A673 (cell line): ENCODE data around the gene SNX13. TPM values are rescaled to one million over a fixed set of nuclear protein-coding genes. Genes with fewer than 3 reads are reported as not detected.

Experiments used
- BruUV-seq: library from RNA; stranded (reverse); fragments of 400-500 nt; replicated peaks from 2 replicates; lab custom pipeline; 2021; lab: Mats Ljungman, UMichigan
- CTCF ChIA-PET: fragments of 300-600 bp; sonication (Branson Sonifier 250); formaldehyde crosslinking; loops from one replicate; lab custom pipeline; 2022; ENCODE audit warnings: antibody characterized with exemption; lab: Charles Lee
- POLR2A ChIA-PET: fragments of 300-600 bp; sonication (Branson Sonifier 250); formaldehyde crosslinking; loops from one replicate; lab custom pipeline; 2022; ENCODE audit warnings: antibody characterized with exemption; ENCODE audit not compliant: low non-redundant PET; lab: Charles Lee
- DNase-seq: peaks from one replicate; pipeline ENCODE4 v3.0.0-alpha.2; 2015; ENCODE audit warnings: low spot score
- H3K27ac ChIP-seq: fragments of 200-600 bp; sonication (generic); 2 replicates; pipeline ENCODE4 v1.5.1; 2016; ENCODE audit warnings: mixed run types, low read depth, mild to moderate bottlenecking, mixed read lengths, antibody characterized with exemption, low read length; ENCODE audit not compliant: poor library complexity, severe bottlenecking
- H3K27me3 ChIP-seq: fragments of 200-600 bp; sonication (generic); replicated peaks from 2 replicates; pipeline ENCODE4 v1.6.1; 2017; ENCODE audit warnings: mixed run types, low read depth, mild to moderate bottlenecking, mixed read lengths, antibody characterized with exemption, low read length; ENCODE audit not compliant: insufficient read depth, poor library complexity
- H3K36me3 ChIP-seq: fragments of 200-600 bp; sonication (generic); 2 replicates; pipeline ENCODE4 v1.6.1; 2016; ENCODE audit warnings: mixed run types, mild to moderate bottlenecking, mixed read lengths, antibody characterized with exemption, low read length; ENCODE audit not compliant: insufficient read depth, poor library complexity, severe bottlenecking
- H3K4me1 ChIP-seq: fragments of 200-600 bp; sonication (generic); 2 replicates; pipeline ENCODE4 v1.6.1; 2017; ENCODE audit warnings: mixed run types, mild to moderate bottlenecking, mixed read lengths, antibody characterized with exemption, low read length; ENCODE audit not compliant: insufficient read depth, poor library complexity, severe bottlenecking
- H3K4me3 ChIP-seq: fragments of 200-600 bp; sonication (generic); 2 replicates; pipeline ENCODE4 v1.5.1; 2016; ENCODE audit warnings: low read depth, mixed run types, mild to moderate bottlenecking, mixed read lengths, low read length; ENCODE audit not compliant: poor library complexity, severe bottlenecking
- H3K9me3 ChIP-seq: fragments of 200-600 bp; sonication (generic); 2 replicates; pipeline ENCODE4 v1.6.1; 2016; ENCODE audit warnings: mixed run types, low read depth, mild to moderate bottlenecking, mixed read lengths, antibody characterized with exemption, low read length; ENCODE audit not compliant: poor library complexity, severe bottlenecking
- EZH2 ChIP-seq: fragments of 200-600 bp; sonication (generic); IDR thresholded peaks from 2 replicates; pipeline ENCODE4 v1.6.1; 2017; ENCODE audit warnings: borderline replicate concordance, low read depth, mild to moderate bottlenecking, mixed read lengths, antibody characterized with exemption, low read length; ENCODE audit not compliant: poor library complexity, severe bottlenecking
- intact Hi-C: fragments of 100-400 bp; cut with micrococcal nuclease; formaldehyde crosslinking; loops from one replicate; pipeline ENCODE4 v1.10.0; 2022; ENCODE audit not compliant: unreplicated experiment
- total RNA-seq: library from RNA; stranded (reverse); gene quantifications from 2 replicates; pipeline ENCODE4 v1.2.3, GENCODE V29; 2021
- TF ChIP-seq, protein P1 (sequence below): fragments of 300-800, 200-600 bp; sonication (generic); conservative IDR thresholded peaks from 2 replicates; pipeline ENCODE4 v1.5.1; 2017; ENCODE audit warnings: low read depth, mild to moderate bottlenecking, antibody characterized with exemption, low read length, moderate library complexity, mixed read lengths

Gene SNX13
- total RNA-seq, 1 experiment from 2014 or later, result 31.2 TPM

DNA sequence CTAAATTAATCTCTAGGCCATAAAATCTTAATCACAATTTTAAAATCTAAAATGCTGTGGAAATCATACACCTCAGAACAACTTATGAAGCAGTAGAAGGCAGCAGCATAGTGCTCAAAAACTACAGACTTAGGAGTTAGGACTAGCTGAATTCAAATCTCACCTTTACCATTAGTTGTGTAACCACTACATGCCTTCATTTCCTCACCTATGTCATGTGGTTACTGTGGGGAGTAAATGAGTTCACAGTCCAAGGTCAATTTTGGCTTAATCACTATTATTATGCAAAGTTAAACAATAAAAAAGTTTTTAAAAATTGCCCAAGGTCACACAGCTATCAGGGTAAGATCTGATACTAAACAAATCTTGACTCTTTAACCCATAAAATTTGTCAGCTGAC is 37.0 kb downstream of the SNX13 start:
- CTCF ChIA-PET, result no interaction called here
- POLR2A ChIA-PET, result no interaction called here
- intact Hi-C loops, result no loop called here

GRCh38 chr7:17902599-17902998 is 37.7 kb downstream of the SNX13 start:
- no peaks in the 10 kb centered on the region for H3K9me3 ChIP-seq
- CTCF ChIA-PET, result no interaction called here

More for the DNA sequence above, 37.0 kb downstream of the SNX13 start:
- H3K36me3 ChIP-seq, result no peaks in the 10 kb centered on the region
- H3K9me3 ChIP-seq, result no peaks in the 10 kb centered on the region
- no TSS peak for BruUV-seq
- no peak for TF ChIP-seq EZH2
- TF ChIP-seq, protein P1, sequence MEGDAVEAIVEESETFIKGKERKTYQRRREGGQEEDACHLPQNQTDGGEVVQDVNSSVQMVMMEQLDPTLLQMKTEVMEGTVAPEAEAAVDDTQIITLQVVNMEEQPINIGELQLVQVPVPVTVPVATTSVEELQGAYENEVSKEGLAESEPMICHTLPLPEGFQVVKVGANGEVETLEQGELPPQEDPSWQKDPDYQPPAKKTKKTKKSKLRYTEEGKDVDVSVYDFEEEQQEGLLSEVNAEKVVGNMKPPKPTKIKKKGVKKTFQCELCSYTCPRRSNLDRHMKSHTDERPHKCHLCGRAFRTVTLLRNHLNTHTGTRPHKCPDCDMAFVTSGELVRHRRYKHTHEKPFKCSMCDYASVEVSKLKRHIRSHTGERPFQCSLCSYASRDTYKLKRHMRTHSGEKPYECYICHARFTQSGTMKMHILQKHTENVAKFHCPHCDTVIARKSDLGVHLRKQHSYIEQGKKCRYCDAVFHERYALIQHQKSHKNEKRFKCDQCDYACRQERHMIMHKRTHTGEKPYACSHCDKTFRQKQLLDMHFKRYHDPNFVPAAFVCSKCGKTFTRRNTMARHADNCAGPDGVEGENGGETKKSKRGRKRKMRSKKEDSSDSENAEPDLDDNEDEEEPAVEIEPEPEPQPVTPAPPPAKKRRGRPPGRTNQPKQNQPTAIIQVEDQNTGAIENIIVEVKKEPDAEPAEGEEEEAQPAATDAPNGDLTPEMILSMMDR, result no peak
- H3K27me3 ChIP-seq, result no peaks in the 10 kb centered on the region
- H3K4me1 ChIP-seq, result no peaks in the 10 kb centered on the region
- H3K27ac ChIP-seq, result no peak overlapping the region
- H3K4me3 ChIP-seq, result no peak overlapping the region
- no peak for DNase-seq

DNA sequence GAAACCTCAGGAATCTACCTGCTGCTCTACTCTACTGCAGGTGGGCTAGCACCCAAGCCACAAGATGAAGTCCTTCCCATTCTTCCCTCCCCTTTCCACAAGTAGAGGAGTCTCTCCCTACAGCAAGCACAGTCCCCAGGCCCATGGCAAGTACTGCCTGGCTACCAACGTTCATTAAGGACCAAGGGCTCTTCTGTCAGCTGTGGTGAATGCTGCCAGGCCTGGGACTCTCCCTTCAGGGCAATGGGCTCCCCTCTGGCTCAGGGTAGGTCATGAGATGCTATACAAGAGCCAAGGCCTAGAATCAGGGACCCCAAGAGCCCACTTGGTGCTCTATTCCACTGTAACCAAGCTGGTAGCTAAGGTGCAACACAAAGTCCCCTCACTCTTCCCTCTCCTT is 39.8 kb downstream of the SNX13 start:
- no peak for DNase-seq
- no TSS peak for BruUV-seq
- Histone ChIP-seq H3K4me1 (no peaks in the 10 kb centered on the region), H3K36me3 (no peaks in the 10 kb centered on the region), H3K9me3 (no peaks in the 10 kb centered on the region), H3K27ac (no peak overlapping the region), H3K4me3 (no peak overlapping the region), H3K27me3 (no peaks in the 10 kb centered on the region)
- CTCF ChIA-PET, result no interaction called here
- POLR2A ChIA-PET, result no interaction called here
- TF ChIP-seq, protein P1, result no peak
- TF ChIP-seq EZH2, result no peak
- intact Hi-C loops, result no loop called here

More at GRCh38 chr7:17902599-17902998, 37.7 kb downstream of the SNX13 start:
- TF ChIP-seq EZH2, result no peak
- TF ChIP-seq, protein P1, result no peak
- H3K4me1 ChIP-seq, result no peaks in the 10 kb centered on the region
- H3K27ac ChIP-seq, result no peak overlapping the region
- POLR2A ChIA-PET, result no interaction called here
- no peaks in the 10 kb centered on the region for H3K27me3 ChIP-seq
- no peak for DNase-seq
- intact Hi-C loops, result no loop called here
- no peak overlapping the region for H3K4me3 ChIP-seq
- BruUV-seq, result no TSS peak
- no peaks in the 10 kb centered on the region for H3K36me3 ChIP-seq
